ENCODE results near the gene ZNF609. TPM values are rescaled to one million over a fixed set of nuclear protein-coding genes. Genes with fewer than 3 reads are reported as not detected.

ZNF609 gene
- total RNA-seq, 1 experiment from 2014 or later: 49.0 TPM

- CTCF ChIA-PET: no interaction called here
- Mint-ChIP-seq H3K27ac (ENCODE audit: low read depth, unreplicated experiment) (no peak overlapping the region), H3K27me3 (ENCODE audit: insufficient read depth, unreplicated experiment) (no peaks in the 10 kb centered on the region), H3K4me3 (ENCODE audit: unreplicated experiment) (no peak overlapping the region), H3K36me3 (ENCODE audit: insufficient read depth, unreplicated experiment) (peaks cover 39% of the 10 kb centered on the region), H3K4me1 (ENCODE audit: insufficient read depth, unreplicated experiment) (peaks cover 12% of the 10 kb centered on the region), H3K9me3 (ENCODE audit: unreplicated experiment) (no peaks in the 10 kb centered on the region)
- BruUV-seq (replicated peaks): no TSS peak
- POLR2A ChIA-PET: no interaction called here
- no peak for DNase-seq (ENCODE audit: unreplicated experiment)
- TF ChIP-seq CTCF (IDR thresholded peaks at IDR 0.05; ENCODE audit: unreplicated experiment): no peak
- intact Hi-C loops (cut with micrococcal nuclease): no loop called here
Measured at GRCh38 chr15:64507293-64507802, 47.0 kb downstream of the ZNF609 start.

- Mint-ChIP-seq H3K36me3 (ENCODE audit: insufficient read depth, unreplicated experiment) (peaks cover 39% of the 10 kb centered on the region), H3K9me3 (ENCODE audit: unreplicated experiment) (no peaks in the 10 kb centered on the region), H3K4me1 (ENCODE audit: insufficient read depth, unreplicated experiment) (peaks cover 12% of the 10 kb centered on the region), H3K4me3 (ENCODE audit: unreplicated experiment) (no peak overlapping the region), H3K27me3 (ENCODE audit: insufficient read depth, unreplicated experiment) (no peaks in the 10 kb centered on the region), H3K27ac (ENCODE audit: low read depth, unreplicated experiment) (no peak overlapping the region)
- DNase-seq (ENCODE audit: unreplicated experiment): no peak
- TF ChIP-seq CTCF (IDR thresholded peaks at IDR 0.05; ENCODE audit: unreplicated experiment): no peak
- BruUV-seq (replicated peaks): no TSS peak
- intact Hi-C loops (cut with micrococcal nuclease): no loop called here
- ChIA-PET POLR2A (interaction anchor here (0.6 to 0.8 kb wide), 2 partner anchors 8 to 13 kb away, joined by 3 read pairs; no protein-coding TSS in a partner anchor), CTCF (interaction anchor here (0.7 to 0.9 kb wide), 2 partner anchors 145 to 287 kb away, joined by 3 to 5 read pairs; no protein-coding TSS in a partner anchor)
Measured at GRCh38 chr15:64507845-64508244, 47.5 kb downstream of the ZNF609 start.

GRCh38 chr15:64513823-64514222 lies 53.4 kb downstream of the ZNF609 start:
- POLR2A ChIA-PET: no interaction called here
- H3K4me3 Mint-ChIP-seq (ENCODE audit: unreplicated experiment): no peak overlapping the region
- intact Hi-C loops (cut with micrococcal nuclease): no loop called here
- DNase-seq (ENCODE audit: unreplicated experiment): no peak
- no peaks in the 10 kb centered on the region for H3K9me3 Mint-ChIP-seq (ENCODE audit: unreplicated experiment)
- peaks cover 10% of the 10 kb centered on the region for H3K4me1 Mint-ChIP-seq (ENCODE audit: insufficient read depth, unreplicated experiment)
- H3K27me3 Mint-ChIP-seq (ENCODE audit: insufficient read depth, unreplicated experiment): no peaks in the 10 kb centered on the region
- BruUV-seq (replicated peaks): no TSS peak
- CTCF ChIA-PET: interaction anchor here (0.6 to 1.4 kb wide), 7 partner anchors 19 to 231 kb away, joined by 3 to 5 read pairs (median 3); no protein-coding TSS in a partner anchor
- no peak for TF ChIP-seq CTCF (IDR thresholded peaks at IDR 0.05; ENCODE audit: unreplicated experiment)
- no peak overlapping the region for H3K27ac Mint-ChIP-seq (ENCODE audit: low read depth, unreplicated experiment)
- H3K36me3 Mint-ChIP-seq (ENCODE audit: insufficient read depth, unreplicated experiment): peaks cover 11% of the 10 kb centered on the region

- Mint-ChIP-seq H3K27ac (ENCODE audit: low read depth, unreplicated experiment) (no peak overlapping the region), H3K36me3 (ENCODE audit: insufficient read depth, unreplicated experiment) (peaks cover 14% of the 10 kb centered on the region), H3K4me3 (ENCODE audit: unreplicated experiment) (no peak overlapping the region), H3K9me3 (ENCODE audit: unreplicated experiment) (no peaks in the 10 kb centered on the region), H3K4me1 (ENCODE audit: insufficient read depth, unreplicated experiment) (peaks cover 14% of the 10 kb centered on the region), H3K27me3 (ENCODE audit: insufficient read depth, unreplicated experiment) (no peaks in the 10 kb centered on the region)
- BruUV-seq (replicated peaks): no TSS peak
- POLR2A ChIA-PET: no interaction called here
- no peak for TF ChIP-seq CTCF (IDR thresholded peaks at IDR 0.05; ENCODE audit: unreplicated experiment)
- intact Hi-C loops (cut with micrococcal nuclease): no loop called here
- CTCF ChIA-PET: no interaction called here
- DNase-seq (ENCODE audit: unreplicated experiment): no peak
Measured at GRCh38 chr15:64515196-64515595, 54.8 kb downstream of the ZNF609 start.

Data from MCF 10A (cell line).